ENCODE data around the gene SIN3A. TPM values are rescaled to one million over a fixed set of nuclear protein-coding genes. Genes with fewer than 3 reads are reported as not detected.

Gene SIN3A
- total and polyA plus RNA-seq, 9 of the 15 experiments (the other 6 are each of a cell fraction or from before 2014, with no cell fraction given), result 11.1 to 70.3 (median 25.3) TPM

GRCh38 chr15:75347222-75348033, 104.1 kb downstream of the SIN3A start (continued):
- TF ChIP-seq ZBTB40 (IDR thresholded peaks at IDR 0.05) (peak; percentile 65), ZBTB40 (CRISPR knock-in tag; IDR thresholded peaks at IDR 0.05) (no peak), CREBBP (IDR thresholded peaks at IDR 0.05; ENCODE audit: low read depth, low read length) (no peak), TCF7 (IDR thresholded peaks at IDR 0.05; ENCODE audit: borderline replicate concordance) (no peak), POU5F1 (IDR thresholded peaks at IDR 0.05; ENCODE audit: borderline replicate concordance, low read depth, low read length, partially characterized antibody) (no peak), MBD1 (CRISPR knock-in tag; IDR thresholded peaks at IDR 0.05) (0 out of 2 replicates have a peak, but pooled peaks have one; percentile 8), HDAC6 (IDR thresholded peaks at IDR 0.05; ENCODE audit: low read depth, low read length) (no peak), MTF1 (CRISPR knock-in tag; IDR thresholded peaks at IDR 0.05; ENCODE audit: borderline replicate concordance) (no peak), ZNF239 (CRISPR knock-in tag; IDR thresholded peaks at IDR 0.05) (no peak), CEBPG (CRISPR knock-in tag; IDR thresholded peaks at IDR 0.05) (no peak), CEBPG (tag; conservative IDR thresholded peaks at IDR 0.05 in 1 of 2, IDR thresholded peaks at IDR 0.05 in 1 of 2) (no peak), SAP30 (IDR thresholded peaks at IDR 0.05; ENCODE audit: borderline replicate concordance, insufficient read depth, low read depth, low read length, poor library complexity, severe bottlenecking) (no peak), IRF2 (CRISPR knock-in tag; IDR thresholded peaks at IDR 0.05) (no peak)

Measured in K562 (cell line).